ENCODE measurements around the gene SNN.

DNA sequence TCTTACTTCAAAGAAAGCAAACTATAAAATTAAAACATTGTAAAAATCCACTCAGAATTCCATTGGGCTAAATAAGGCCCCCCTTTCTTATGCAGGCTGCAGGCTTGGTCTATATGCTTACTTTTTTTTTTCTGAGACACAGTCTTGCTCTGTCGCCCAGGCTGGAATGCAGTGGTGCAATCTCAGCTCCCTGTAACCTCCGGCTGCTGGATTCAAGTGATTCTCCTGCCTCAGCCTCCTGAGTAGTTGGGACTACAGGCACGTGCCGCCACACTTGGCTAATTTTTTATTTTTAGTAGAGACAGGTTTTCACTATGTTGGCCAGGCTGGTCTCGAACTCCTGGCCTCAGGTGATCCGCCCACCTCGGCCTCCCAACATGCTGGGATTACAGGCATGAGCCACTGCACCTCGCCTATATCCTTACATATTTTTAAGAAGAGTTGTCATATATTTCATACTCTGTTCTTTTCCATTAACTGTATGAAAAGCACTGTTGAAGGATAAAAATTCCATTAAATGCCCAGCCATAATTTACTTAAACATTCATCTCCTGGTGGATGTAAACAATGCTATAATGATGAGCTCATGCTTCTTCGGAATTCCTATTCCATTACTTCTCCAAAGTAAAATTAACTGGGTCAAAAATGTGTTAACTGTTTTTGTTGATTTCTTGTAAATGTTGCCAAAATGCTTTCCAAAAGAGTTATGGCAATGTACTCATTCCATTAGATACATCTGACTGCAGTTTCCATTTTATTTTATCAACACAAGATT is 17.8 kb downstream of the SNN start:
- TF ChIP-seq EZH2 (IDR thresholded peaks at IDR 0.05; ENCODE audit: insufficient read depth, poor library complexity, severe bottlenecking): no peak
- no peak for TF ChIP-seq EZH2phosphoT487 (IDR thresholded peaks at IDR 0.05; ENCODE audit: insufficient read depth, low read depth)

Measured in GM23248 (cell line).